Keratinocyte (primary cell): Measurements from ENCODE around the gene KLHL6. TPM values are rescaled to one million over a fixed set of nuclear protein-coding genes. Genes with fewer than 3 reads are reported as not detected.

Source experiments
- DNase-seq: peaks from one replicate; pipeline ENCODE4 v3.0.0-alpha.2; 2011; ENCODE audit warnings: low read depth, missing footprints, low spot score
- FAIRE-seq: peaks from 2 replicates; lab custom pipeline; 2011; peaks lifted over from hg19 to GRCh38; lab: Jason Lieb, UNC
- H2AFZ ChIP-seq: 2 replicates; pipeline ENCODE4 v1.6.0; 2012; ENCODE audit warnings: low read length, control low read depth, inconsistent platforms; ENCODE audit not compliant: control insufficient read depth
- H3K27ac ChIP-seq: 2 replicates; pipeline ENCODE4 v1.5.1; 2011; ENCODE audit warnings: low read length; ENCODE audit not compliant: control insufficient read depth, insufficient read depth
- H3K27me3 ChIP-seq: 3 replicates; pipeline ENCODE4 v1.6.0; 2011; ENCODE audit warnings: low read length; ENCODE audit not compliant: control insufficient read depth, insufficient read depth; ENCODE audit errors: extremely low read depth
- H3K36me3 ChIP-seq, 2 experiments: 2 replicates in 1 of 2; 3 replicates in 1 of 2; pipeline ENCODE4 v1.5.1; 2011; ENCODE audit warnings: low read length in 2 of 2, mild to moderate bottlenecking in 1 of 2; ENCODE audit not compliant: control insufficient read depth in 2 of 2, insufficient read depth in 2 of 2; ENCODE audit errors: extremely low read depth in 1 of 2
- H3K4me1 ChIP-seq: 3 replicates; pipeline ENCODE4 v1.5.1; 2011; ENCODE audit warnings: low read length; ENCODE audit not compliant: control insufficient read depth, insufficient read depth; ENCODE audit errors: extremely low read depth
- H3K4me2 ChIP-seq: 3 replicates; pipeline ENCODE4 v1.6.0; 2011; ENCODE audit warnings: low read depth, low read length; ENCODE audit not compliant: control insufficient read depth, insufficient read depth; ENCODE audit errors: extremely low read depth
- H3K4me3 ChIP-seq, 3 experiments: fragments of 200-600 bp in 1 of 3; sonication (generic) in 1 of 3; 2 replicates in 2 of 3; 3 replicates in 1 of 3; pipeline ENCODE4 v1.5.1; 2011 to 2016; ENCODE audit warnings: low read length in 3 of 3, mild to moderate bottlenecking in 3 of 3, control low read depth in 2 of 3, inconsistent platforms in 1 of 3, low read depth in 1 of 3, mixed read lengths in 1 of 3, mixed run types in 1 of 3, moderate library complexity in 1 of 3; ENCODE audit not compliant: control insufficient read depth in 2 of 3, insufficient read depth in 2 of 3; ENCODE audit errors: extremely low read depth in 1 of 3
- H3K79me2 ChIP-seq: 2 replicates; pipeline ENCODE4 v1.6.0; 2012; ENCODE audit warnings: low read length; ENCODE audit not compliant: control insufficient read depth, insufficient read depth
- H3K9ac ChIP-seq: 3 replicates; pipeline ENCODE4 v1.6.0; 2011; ENCODE audit warnings: low read length; ENCODE audit not compliant: control insufficient read depth, insufficient read depth; ENCODE audit errors: extremely low read depth
- H3K9me1 ChIP-seq: 3 replicates; pipeline ENCODE4 v1.6.0; 2011; ENCODE audit warnings: low read length; ENCODE audit not compliant: control insufficient read depth, insufficient read depth; ENCODE audit errors: extremely low read depth
- H3K9me3 ChIP-seq: 2 replicates; pipeline ENCODE4 v1.5.1; 2012; ENCODE audit warnings: low read depth, low read length; ENCODE audit not compliant: control insufficient read depth
- H4K20me1 ChIP-seq: 3 replicates; pipeline ENCODE4 v1.6.0; 2011; ENCODE audit warnings: low read length; ENCODE audit not compliant: control insufficient read depth, insufficient read depth; ENCODE audit errors: extremely low read depth
- EZH2 ChIP-seq: IDR thresholded peaks from one replicate; pipeline ENCODE4 v1.6.1; 2012; ENCODE audit warnings: inconsistent platforms, mild to moderate bottlenecking, low read length, moderate library complexity
- dilution Hi-C: fragments of 300-500 bp; cut with MboI; formaldehyde crosslinking; loops from one replicate; pipeline ENCODE4 v1.7.0; 2020; ENCODE audit warnings: low sequenced_read_pairs; ENCODE audit not compliant: extremely low pct_ligation_motif_present
- polyA plus RNA-seq, 5 experiments: library from polyadenylated mRNA; depleted of rRNA in 3 of 5; stranded (reverse) in 3 of 5; stranded (forward) in 1 of 5; unstranded in 1 of 5; fragments of >200 nt; gene quantifications; 1 replicate in 1 of 5; 2 replicates in 3 of 5; 3 replicates in 1 of 5; pipeline versions ENCODE4 v1.2.1 to v1.2.3, GENCODE V29; 2011 to 2012; ENCODE audit warnings: missing spikeins in 2 of 5, low read depth in 1 of 5, low replicate concordance in 1 of 5
- TF ChIP-seq, protein P1 (sequence below), 3 experiments: IDR thresholded peaks in 1 of 3; conservative IDR thresholded peaks in 1 of 3; optimal IDR thresholded peaks in 1 of 3; 2 replicates in 2 of 3; 3 replicates in 1 of 3; pipeline versions ENCODE3 to v1.5.1; 2011; ENCODE audit warnings: low read length in 3 of 3, mild to moderate bottlenecking in 3 of 3, moderate library complexity in 2 of 3, control low read depth in 1 of 3, inconsistent platforms in 1 of 3; ENCODE audit not compliant: insufficient read depth in 2 of 3; ENCODE audit errors: extremely low read depth in 1 of 3

Gene KLHL6
- polyA plus RNA-seq, 1 donor (not counting 4 experiments of a cell fraction or from before 2014, with no cell fraction given): 0.10 TPM

DNA sequence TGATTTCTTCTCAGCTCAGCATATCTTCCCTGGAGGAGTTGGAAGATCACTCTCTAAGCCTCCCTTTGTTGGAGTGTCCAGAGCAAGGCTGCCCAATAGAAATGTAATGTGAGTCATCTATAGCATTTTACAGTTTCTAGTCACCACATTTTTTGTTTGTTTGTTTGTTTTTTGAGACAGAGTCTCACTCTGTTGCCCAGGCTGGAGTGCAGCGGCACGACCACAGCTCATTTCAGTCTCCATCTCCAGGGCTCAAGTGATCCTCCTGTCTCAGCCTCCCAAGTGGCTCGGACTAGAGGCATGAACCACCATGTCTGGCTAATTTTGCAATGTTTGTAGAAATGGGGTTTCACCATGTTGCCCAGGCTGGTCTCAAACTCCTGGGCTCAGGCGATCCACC, 21.3 kb downstream of the KLHL6 start:
- no peak overlapping the region for H3K4me2 ChIP-seq
- H3K79me2 ChIP-seq: no peaks in the 10 kb centered on the region
- H3K4me1 ChIP-seq: peaks cover 9% of the 10 kb centered on the region
- no peak for TF ChIP-seq EZH2
- TF ChIP-seq, protein P1, sequence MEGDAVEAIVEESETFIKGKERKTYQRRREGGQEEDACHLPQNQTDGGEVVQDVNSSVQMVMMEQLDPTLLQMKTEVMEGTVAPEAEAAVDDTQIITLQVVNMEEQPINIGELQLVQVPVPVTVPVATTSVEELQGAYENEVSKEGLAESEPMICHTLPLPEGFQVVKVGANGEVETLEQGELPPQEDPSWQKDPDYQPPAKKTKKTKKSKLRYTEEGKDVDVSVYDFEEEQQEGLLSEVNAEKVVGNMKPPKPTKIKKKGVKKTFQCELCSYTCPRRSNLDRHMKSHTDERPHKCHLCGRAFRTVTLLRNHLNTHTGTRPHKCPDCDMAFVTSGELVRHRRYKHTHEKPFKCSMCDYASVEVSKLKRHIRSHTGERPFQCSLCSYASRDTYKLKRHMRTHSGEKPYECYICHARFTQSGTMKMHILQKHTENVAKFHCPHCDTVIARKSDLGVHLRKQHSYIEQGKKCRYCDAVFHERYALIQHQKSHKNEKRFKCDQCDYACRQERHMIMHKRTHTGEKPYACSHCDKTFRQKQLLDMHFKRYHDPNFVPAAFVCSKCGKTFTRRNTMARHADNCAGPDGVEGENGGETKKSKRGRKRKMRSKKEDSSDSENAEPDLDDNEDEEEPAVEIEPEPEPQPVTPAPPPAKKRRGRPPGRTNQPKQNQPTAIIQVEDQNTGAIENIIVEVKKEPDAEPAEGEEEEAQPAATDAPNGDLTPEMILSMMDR (optimal IDR thresholded peaks at IDR 0.05 in 1 of 3, IDR thresholded peaks at IDR 0.05 in 1 of 3, conservative IDR thresholded peaks at IDR 0.05 in 1 of 3; ENCODE audit: extremely low read depth in 1 of 3, insufficient read depth in 2 of 3, low read length in 3 of 3): no peak
- no peak overlapping the region for H2AFZ ChIP-seq
- no peaks in the 10 kb centered on the region for H3K36me3 ChIP-seq
- H3K27me3 ChIP-seq: peaks cover 8% of the 10 kb centered on the region
- no peak overlapping the region for H3K9ac ChIP-seq
- no peaks in the 10 kb centered on the region for H3K9me3 ChIP-seq
- dilution Hi-C loops: no loop called here
- no peaks in the 10 kb centered on the region for H4K20me1 ChIP-seq
- DNase-seq: no peak
- no peak overlapping the region for H3K4me3 ChIP-seq
- no peak for FAIRE-seq
- no peaks in the 10 kb centered on the region for H3K9me1 ChIP-seq
- H3K27ac ChIP-seq: no peak overlapping the region

DNA sequence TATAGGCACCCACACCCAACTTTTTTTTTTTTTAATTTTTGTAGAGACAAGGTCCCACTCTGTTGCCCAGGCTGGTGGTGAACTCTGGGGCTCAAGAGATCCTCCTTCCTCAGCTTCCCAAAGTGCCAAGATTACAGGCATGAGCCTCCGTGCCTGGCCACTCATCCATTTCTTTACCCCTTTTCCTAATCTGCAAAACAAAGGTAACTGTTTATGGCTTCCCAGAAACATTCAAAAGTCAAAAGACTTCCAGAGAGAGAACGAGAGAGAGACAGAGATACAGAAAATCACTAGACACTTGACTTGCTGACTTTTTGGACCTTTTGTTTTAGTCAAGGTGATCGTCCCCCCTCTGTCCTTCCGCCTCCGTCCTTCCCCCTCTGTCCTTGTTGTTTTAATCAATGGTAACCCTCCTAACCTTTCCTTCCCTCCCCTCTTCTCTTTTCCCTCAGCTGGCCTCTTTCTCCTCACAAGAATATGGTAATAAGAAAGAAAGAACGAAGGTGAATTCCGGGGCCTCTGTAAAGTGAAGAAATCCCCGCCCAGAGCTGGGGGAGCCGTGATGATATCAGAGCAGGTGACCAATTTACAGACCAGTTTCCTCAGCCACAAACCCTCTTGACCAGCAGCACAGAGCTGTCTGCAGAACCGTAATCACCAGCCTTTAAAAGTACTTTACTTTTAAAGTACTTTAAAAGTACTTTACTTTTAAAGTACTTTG, 21.9 kb downstream of the KLHL6 start:
- dilution Hi-C loops: no loop called here
- Histone ChIP-seq H3K4me2 (no peak overlapping the region), H3K27ac (no peak overlapping the region), H3K79me2 (no peaks in the 10 kb centered on the region), H2AFZ (no peak overlapping the region), H3K4me1 (peaks cover 9% of the 10 kb centered on the region), H3K4me3 (no peak overlapping the region), H3K9ac (no peak overlapping the region), H3K9me1 (no peaks in the 10 kb centered on the region), H3K36me3 (no peaks in the 10 kb centered on the region), H3K9me3 (no peaks in the 10 kb centered on the region), H3K27me3 (peaks cover 8% of the 10 kb centered on the region), H4K20me1 (no peaks in the 10 kb centered on the region)
- no peak for FAIRE-seq
- TF ChIP-seq, protein P1 (optimal IDR thresholded peaks at IDR 0.05 in 1 of 3, IDR thresholded peaks at IDR 0.05 in 1 of 3, conservative IDR thresholded peaks at IDR 0.05 in 1 of 3; ENCODE audit: extremely low read depth in 1 of 3, insufficient read depth in 2 of 3, low read length in 3 of 3): no peak
- TF ChIP-seq EZH2: no peak
- no peak for DNase-seq
